ENCODE measurements around the gene UCP2.
A peak's percentile ranks its signal among the peaks of the same experiment; 100 is the strongest.
"Not testable (repeated sequence)": the region's sequence is repeated elsewhere in the genome, so short reads cannot be mapped to it uniquely, and the experiment has no call there.

Gene UCP2

GRCh38 chr11:73946798-73947458 lies 35.7 kb downstream of the UCP2 start:
- no peak for TF ChIP-seq Cebpa-rat (IDR thresholded peaks at IDR 0.05)
- Histone ChIP-seq H3K36me3 (no peaks in the 10 kb centered on the region), H3K4me3 (no peak overlapping the region), H3K27me3 (no peaks in the 10 kb centered on the region), H3K9ac (no peak overlapping the region), H4K20me1 (no peaks in the 10 kb centered on the region), H3K9me3 (peaks cover 17% of the 10 kb centered on the region), H3K4me1 (peaks cover 7% of the 10 kb centered on the region), H3K27ac (no peak overlapping the region), H3K4me2 (no peak overlapping the region)

- H3K4me1 ChIP-seq = peaks cover 7% of the 10 kb centered on the region
- H3K27me3 ChIP-seq = no peaks in the 10 kb centered on the region
- peak overlapping the region; percentile 44 for H3K4me2 ChIP-seq
- H3K27ac ChIP-seq = no peak overlapping the region
- H3K4me3 ChIP-seq = no peak overlapping the region
- peaks cover 7% of the 10 kb centered on the region for H3K36me3 ChIP-seq
- H3K9me3 ChIP-seq = peaks cover 32% of the 10 kb centered on the region
- H3K9ac ChIP-seq = no peak overlapping the region
- H4K20me1 ChIP-seq = no peaks in the 10 kb centered on the region
- no peak for TF ChIP-seq Cebpa-rat (IDR thresholded peaks at IDR 0.05)
These were observed 37.2 kb downstream of the UCP2 start for GRCh38 chr11:73945396-73945795.

- peak overlapping the region; percentile 44 for H3K4me2 ChIP-seq
These were observed 37.7 kb downstream of the UCP2 start for GRCh38 chr11:73944901-73945300.

GRCh38 chr11:73944085-73944484 lies 38.6 kb downstream of the UCP2 start:
- Histone ChIP-seq H3K36me3 (peaks cover 10% of the 10 kb centered on the region), H3K9ac (no peak overlapping the region), H4K20me1 (no peaks in the 10 kb centered on the region), H3K4me3 (no peak overlapping the region), H3K4me1 (peaks cover 7% of the 10 kb centered on the region), H3K27ac (no peak overlapping the region), H3K27me3 (no peaks in the 10 kb centered on the region), H3K9me3 (peaks cover 45% of the 10 kb centered on the region), H3K4me2 (no peak overlapping the region)
- TF ChIP-seq Cebpa-rat (IDR thresholded peaks at IDR 0.05) = no peak

More at GRCh38 chr11:73944901-73945300, 37.7 kb downstream of the UCP2 start:
- Histone ChIP-seq H3K9me3 (peaks cover 37% of the 10 kb centered on the region), H3K4me3 (no peak overlapping the region), H3K36me3 (peaks cover 7% of the 10 kb centered on the region), H3K4me1 (peaks cover 7% of the 10 kb centered on the region), H3K27ac (no peak overlapping the region), H3K9ac (no peak overlapping the region), H3K27me3 (no peaks in the 10 kb centered on the region), H4K20me1 (no peaks in the 10 kb centered on the region)
- no peak for TF ChIP-seq Cebpa-rat (IDR thresholded peaks at IDR 0.05)

- no peak overlapping the region for H3K9ac ChIP-seq
- H3K36me3 ChIP-seq = peaks cover 21% of the 10 kb centered on the region
- H3K27ac ChIP-seq = no peak overlapping the region
These were observed 40.6 kb downstream of the UCP2 start for GRCh38 chr11:73942010-73942409.

GRCh38 chr11:73940801-73941570 lies 41.7 kb downstream of the UCP2 start:
- Histone ChIP-seq H3K27ac (no peak overlapping the region), H4K20me1 (no peaks in the 10 kb centered on the region), H3K4me2 (no peak overlapping the region), H3K27me3 (no peaks in the 10 kb centered on the region), H3K4me1 (peaks cover 7% of the 10 kb centered on the region), H3K9ac (no peak overlapping the region), H3K9me3 (peaks cover 73% of the 10 kb centered on the region), H3K36me3 (peaks cover 21% of the 10 kb centered on the region), H3K4me3 (no peak overlapping the region)
- TF ChIP-seq Cebpa-rat (IDR thresholded peaks at IDR 0.05) = no peak

More at GRCh38 chr11:73942010-73942409, 40.6 kb downstream of the UCP2 start:
- H4K20me1 ChIP-seq = no peaks in the 10 kb centered on the region
- H3K27me3 ChIP-seq = no peaks in the 10 kb centered on the region
- H3K4me1 ChIP-seq = peaks cover 7% of the 10 kb centered on the region
- H3K4me3 ChIP-seq = no peak overlapping the region
- no peak for TF ChIP-seq Cebpa-rat (IDR thresholded peaks at IDR 0.05)
- H3K9me3 ChIP-seq = peaks cover 64% of the 10 kb centered on the region
- no peak overlapping the region for H3K4me2 ChIP-seq

GRCh38 chr11:73939096-73939495 lies 43.5 kb downstream of the UCP2 start:
- H3K27me3 ChIP-seq = no peaks in the 10 kb centered on the region
- peaks cover 73% of the 10 kb centered on the region for H3K9me3 ChIP-seq
- H3K27ac ChIP-seq = no peak overlapping the region
- no peaks in the 10 kb centered on the region for H4K20me1 ChIP-seq
- no peak overlapping the region for H3K9ac ChIP-seq
- TF ChIP-seq Cebpa-rat (IDR thresholded peaks at IDR 0.05) = no peak
- peaks cover 29% of the 10 kb centered on the region for H3K36me3 ChIP-seq
- H3K4me3 ChIP-seq = no peak overlapping the region
- H3K4me2 ChIP-seq = no peak overlapping the region
- H3K4me1 ChIP-seq = no peaks in the 10 kb centered on the region

- Histone ChIP-seq H3K36me3 (peaks cover 41% of the 10 kb centered on the region), H3K9me3 (peaks cover 48% of the 10 kb centered on the region)
- H3K4me3 ChIP-seq, H3K9ac ChIP-seq, H3K4me2 ChIP-seq, H3K27ac ChIP-seq, H3K4me1 ChIP-seq, H3K27me3 ChIP-seq, H4K20me1 ChIP-seq: not testable (repeated sequence)
These were observed 46.6 kb downstream of the UCP2 start for GRCh38 chr11:73936047-73936446.

GRCh38 chr11:73932781-73933180 lies 49.9 kb downstream of the UCP2 start:
- Histone ChIP-seq H4K20me1 (no peaks in the 10 kb centered on the region), H3K4me3 (no peak overlapping the region), H3K27me3 (no peaks in the 10 kb centered on the region), H3K4me2 (no peak overlapping the region), H3K9me3 (peaks cover 15% of the 10 kb centered on the region), H3K9ac (no peak overlapping the region), H3K4me1 (no peaks in the 10 kb centered on the region), H3K27ac (no peak overlapping the region), H3K36me3 (peaks cover 52% of the 10 kb centered on the region)
- no peak for TF ChIP-seq Cebpa-rat (IDR thresholded peaks at IDR 0.05)

- H3K4me3 ChIP-seq = no peak overlapping the region
- no peaks in the 10 kb centered on the region for H3K27me3 ChIP-seq
- H3K9ac ChIP-seq = no peak overlapping the region
- no peak overlapping the region for H3K27ac ChIP-seq
- no peak for TF ChIP-seq Cebpa-rat (IDR thresholded peaks at IDR 0.05)
- H3K4me2 ChIP-seq = no peak overlapping the region
- peaks cover 8% of the 10 kb centered on the region for H3K9me3 ChIP-seq
- no peaks in the 10 kb centered on the region for H3K4me1 ChIP-seq
- peaks cover 59% of the 10 kb centered on the region for H3K36me3 ChIP-seq
- H4K20me1 ChIP-seq = no peaks in the 10 kb centered on the region
These were observed 50.7 kb downstream of the UCP2 start for GRCh38 chr11:73931951-73932350.

All from BLaER1 (cell line).